B cell (primary cell): ENCODE results near the gene MMGT1.

Experiments
- EZH2 ChIP-seq: IDR thresholded peaks from 2 replicates; pipeline ENCODE4 v1.6.1; 2012; ENCODE audit warnings: borderline replicate concordance, low read depth, mild to moderate bottlenecking, moderate library complexity, low read length; ENCODE audit not compliant: insufficient read depth, poor library complexity, severe bottlenecking
- TF ChIP-seq, protein P1 (sequence below): fragments of 200-600 bp; IDR thresholded peaks from one replicate; pipeline ENCODE4 v1.8.0; 2022; ENCODE audit warnings: antibody characterized with exemption, mild to moderate bottlenecking

DNA sequence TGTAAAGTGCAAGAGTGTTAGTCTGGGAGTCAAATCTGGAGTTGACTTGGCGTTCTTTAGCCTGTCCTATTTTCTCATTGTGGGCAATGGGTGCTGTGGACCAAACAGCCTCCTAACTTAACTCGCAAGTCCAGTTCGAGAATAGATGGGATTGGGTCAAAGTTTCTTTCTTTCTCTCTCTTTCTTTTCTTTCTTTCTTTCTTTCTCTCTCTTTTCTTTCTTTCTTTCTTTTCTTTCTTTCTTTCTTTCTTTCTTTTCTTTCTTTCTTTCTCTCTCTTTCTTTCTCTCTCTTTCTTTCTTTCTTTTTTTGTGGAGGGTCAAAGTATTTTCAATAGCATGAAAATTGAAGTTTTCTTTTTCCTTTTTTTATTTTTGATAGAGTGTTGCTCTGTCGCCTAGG lies 14.5 kb upstream of the MMGT1 start:
- TF ChIP-seq, protein P1, sequence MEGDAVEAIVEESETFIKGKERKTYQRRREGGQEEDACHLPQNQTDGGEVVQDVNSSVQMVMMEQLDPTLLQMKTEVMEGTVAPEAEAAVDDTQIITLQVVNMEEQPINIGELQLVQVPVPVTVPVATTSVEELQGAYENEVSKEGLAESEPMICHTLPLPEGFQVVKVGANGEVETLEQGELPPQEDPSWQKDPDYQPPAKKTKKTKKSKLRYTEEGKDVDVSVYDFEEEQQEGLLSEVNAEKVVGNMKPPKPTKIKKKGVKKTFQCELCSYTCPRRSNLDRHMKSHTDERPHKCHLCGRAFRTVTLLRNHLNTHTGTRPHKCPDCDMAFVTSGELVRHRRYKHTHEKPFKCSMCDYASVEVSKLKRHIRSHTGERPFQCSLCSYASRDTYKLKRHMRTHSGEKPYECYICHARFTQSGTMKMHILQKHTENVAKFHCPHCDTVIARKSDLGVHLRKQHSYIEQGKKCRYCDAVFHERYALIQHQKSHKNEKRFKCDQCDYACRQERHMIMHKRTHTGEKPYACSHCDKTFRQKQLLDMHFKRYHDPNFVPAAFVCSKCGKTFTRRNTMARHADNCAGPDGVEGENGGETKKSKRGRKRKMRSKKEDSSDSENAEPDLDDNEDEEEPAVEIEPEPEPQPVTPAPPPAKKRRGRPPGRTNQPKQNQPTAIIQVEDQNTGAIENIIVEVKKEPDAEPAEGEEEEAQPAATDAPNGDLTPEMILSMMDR = no peak
- TF ChIP-seq EZH2 = no peak
